GM12892 (cell line): ENCODE results near the gene MGAT3.

Experiments used
- POLR2A ChIP-seq: IDR thresholded peaks from 2 replicates; pipeline ENCODE4 v1.6.1; 2011; ENCODE audit warnings: low read depth, low read length, control low read depth
- POLR2AphosphoS5 ChIP-seq: IDR thresholded peaks from 2 replicates; pipeline ENCODE4 v1.6.1; 2011; ENCODE audit warnings: low read depth, low read length, control low read depth
- TAF1 ChIP-seq: IDR thresholded peaks from 2 replicates; pipeline ENCODE4 v1.6.1; 2011; ENCODE audit warnings: low read depth, mild to moderate bottlenecking, control low read depth, low read length, borderline replicate concordance

GRCh38 chr22:39448205-39449054 lies 8.4 kb upstream of the MGAT3 start:
- no peak for TF ChIP-seq POLR2AphosphoS5
- TF ChIP-seq TAF1 = no peak
- no peak for TF ChIP-seq POLR2A
